IMR-90 (cell line): ENCODE measurements around the gene JAKMIP1. TPM values are rescaled to one million over a fixed set of nuclear protein-coding genes. Genes with fewer than 3 reads are reported as not detected.

Source experiments
- ATAC-seq: fragments of 200-7000 bp; cut with Tn5 transposase; 2 replicates; pipeline ENCODE4 v1.9.1; 2020; ENCODE audit warnings: low read depth, mild to moderate bottlenecking, moderate library complexity
- BruUV-seq: library from RNA; stranded (reverse); fragments of 400-500 nt; replicated peaks from 2 replicates; lab custom pipeline; 2021; lab: Mats Ljungman, UMichigan
- CTCF ChIA-PET: fragments of 300-600 bp; formaldehyde crosslinking; extraction: SDS; loops from one replicate; lab custom pipeline; 2021; ENCODE audit warnings: antibody characterized with exemption; lab: Yijun Ruan, JAX
- POLR2A ChIA-PET: fragments of 300-600 bp; sonication (Branson Sonifier 250); formaldehyde crosslinking; loops from one replicate; lab custom pipeline; 2022; ENCODE audit warnings: antibody characterized with exemption; ENCODE audit not compliant: unreplicated experiment; lab: Charles Lee
- DNase-seq: peaks from one replicate; pipeline ENCODE4 v3.0.0; 2013
- H2AFZ ChIP-seq: replicated peaks from 2 replicates; pipeline ENCODE3; 2013; ENCODE audit warnings: low read length, mild to moderate bottlenecking; ENCODE audit not compliant: poor library complexity
- H2AK5ac ChIP-seq: 2 replicates; pipeline ENCODE4 v1.6.1; 2013; ENCODE audit warnings: low read depth, low read length, inconsistent platforms
- H2AK9ac ChIP-seq: replicated peaks from 2 replicates; pipeline ENCODE3; 2013; ENCODE audit warnings: mild to moderate bottlenecking, low read depth, low read length, moderate library complexity; ENCODE audit not compliant: poor library complexity
- H2BK120ac ChIP-seq: 2 replicates; pipeline ENCODE4 v1.6.1; 2013; ENCODE audit warnings: low read depth, low read length, inconsistent platforms
- H2BK15ac ChIP-seq: 3 replicates; pipeline ENCODE4 v1.6.1; 2013; ENCODE audit warnings: low read depth, low read length, inconsistent platforms
- H2BK20ac ChIP-seq: 2 replicates; pipeline ENCODE4 v1.6.1; 2013; ENCODE audit warnings: low read depth, mild to moderate bottlenecking, inconsistent platforms, low read length, moderate library complexity
- H2BK5ac ChIP-seq: 2 replicates; pipeline ENCODE4 v1.6.1; 2013; ENCODE audit warnings: mild to moderate bottlenecking, low read depth, low read length, inconsistent platforms; ENCODE audit not compliant: poor library complexity, severe bottlenecking
- H3K14ac ChIP-seq: replicated peaks from 2 replicates; pipeline ENCODE4 v1.6.1; 2013; ENCODE audit warnings: low read depth, low read length, inconsistent platforms
- H3K18ac ChIP-seq: 2 replicates; pipeline ENCODE4 v1.6.1; 2013; ENCODE audit warnings: low read depth, low read length, control low read depth
- H3K23ac ChIP-seq: 2 replicates; pipeline ENCODE4 v1.6.1; 2013; ENCODE audit warnings: low read depth, low read length, inconsistent platforms
- H3K27ac ChIP-seq: 2 replicates; pipeline ENCODE4 v1.5.1; 2013; ENCODE audit warnings: mild to moderate bottlenecking, control low read depth, low read length; ENCODE audit not compliant: insufficient read depth
- H3K27me3 ChIP-seq: 2 replicates; pipeline ENCODE4 v1.6.1; 2013; ENCODE audit warnings: low read length; ENCODE audit not compliant: control insufficient read depth, insufficient read depth
- H3K36me3 ChIP-seq: 2 replicates; pipeline ENCODE4 v1.6.1; 2013; ENCODE audit warnings: low read length, mixed read lengths; ENCODE audit not compliant: control insufficient read depth, insufficient read depth
- H3K4ac ChIP-seq: 2 replicates; pipeline ENCODE4 v1.6.1; 2013; ENCODE audit warnings: low read depth, low read length, inconsistent platforms
- H3K4me1 ChIP-seq: 2 replicates; pipeline ENCODE4 v1.6.1; 2013; ENCODE audit warnings: low read length, mixed read lengths; ENCODE audit not compliant: control insufficient read depth, insufficient read depth
- H3K4me2 ChIP-seq: 2 replicates; pipeline ENCODE4 v1.6.1; 2013; ENCODE audit warnings: low read depth, mild to moderate bottlenecking, control low read depth, low read length, moderate library complexity
- H3K4me3 ChIP-seq: 2 replicates; pipeline ENCODE4 v1.5.1; 2013; ENCODE audit warnings: low read depth, mild to moderate bottlenecking, control low read depth, low read length, moderate library complexity; ENCODE audit not compliant: insufficient read depth
- H3K56ac ChIP-seq: 2 replicates; pipeline ENCODE4 v1.6.1; 2013; ENCODE audit warnings: low read length, inconsistent platforms; ENCODE audit not compliant: insufficient read depth; ENCODE audit errors: extremely low read depth
- H3K79me1 ChIP-seq, 2 experiments: 2 replicates each; pipeline ENCODE4 v1.6.1; 2013; ENCODE audit warnings: low read length in 2 of 2, inconsistent platforms in 1 of 2, low read depth in 1 of 2
- H3K9ac ChIP-seq: 2 replicates; pipeline ENCODE4 v1.6.1; 2013; ENCODE audit warnings: low read depth, low read length, control low read depth
- H3K9me1 ChIP-seq: 2 replicates; pipeline ENCODE4 v1.6.1; 2013; ENCODE audit warnings: low read length, inconsistent platforms; ENCODE audit not compliant: insufficient read depth
- H3K9me3 ChIP-seq: 2 replicates; pipeline ENCODE4 v1.6.1; 2013; ENCODE audit warnings: low read length; ENCODE audit not compliant: control insufficient read depth, insufficient read depth
- H4K20me1 ChIP-seq: 2 replicates; pipeline ENCODE4 v1.6.1; 2013; ENCODE audit warnings: low read length, inconsistent platforms; ENCODE audit not compliant: insufficient read depth
- H4K5ac ChIP-seq: 2 replicates; pipeline ENCODE4 v1.6.1; 2013; ENCODE audit warnings: mild to moderate bottlenecking, low read depth, low read length, control low read depth
- H4K8ac ChIP-seq, 2 experiments: 2 replicates each; pipeline ENCODE4 v1.6.1; 2013; ENCODE audit warnings: low read depth in 2 of 2, low read length in 2 of 2, control low read depth in 1 of 2, inconsistent platforms in 1 of 2
- H4K91ac ChIP-seq: 2 replicates; pipeline ENCODE4 v1.6.1; 2013; ENCODE audit warnings: low read depth, low read length, inconsistent platforms; ENCODE audit not compliant: insufficient read depth
- BHLHE40 ChIP-seq: fragments of 150-350 bp; IDR thresholded peaks from 2 replicates; pipeline ENCODE4 v1.6.1; 2016; ENCODE audit warnings: mild to moderate bottlenecking, low read depth, low read length
- CEBPB ChIP-seq: IDR thresholded peaks from 2 replicates; pipeline ENCODE4 v1.6.1; 2012; ENCODE audit warnings: low read depth, low read length, improper control_type of control experiment
- CHD1 ChIP-seq: IDR thresholded peaks from 2 replicates; pipeline ENCODE4 v1.6.1; 2012; ENCODE audit warnings: low read depth, low read length, improper control_type of control experiment
- CTCF ChIP-seq: conservative IDR thresholded peaks from 2 replicates; pipeline ENCODE4 v1.5.1; 2012; ENCODE audit warnings: mild to moderate bottlenecking, low read depth, low read length, improper control_type of control experiment
- ELK1 ChIP-seq: fragments of 150-350 bp; IDR thresholded peaks from 2 replicates; pipeline ENCODE4 v1.6.1; 2016; ENCODE audit warnings: low read depth, mild to moderate bottlenecking, low read length, moderate library complexity, borderline replicate concordance
- FOS ChIP-seq: fragments of 150-350 bp; IDR thresholded peaks from 2 replicates; pipeline ENCODE4 v1.6.1; 2016; ENCODE audit warnings: low read depth, low read length
- MAFK ChIP-seq: IDR thresholded peaks from 2 replicates; pipeline ENCODE4 v1.6.1; 2012; ENCODE audit warnings: low read depth, low read length, improper control_type of control experiment
- MAZ ChIP-seq: IDR thresholded peaks from 2 replicates; pipeline ENCODE4 v1.6.1; 2012; ENCODE audit warnings: low read depth, mild to moderate bottlenecking, low read length, improper control_type of control experiment, moderate library complexity, borderline replicate concordance
- MXI1 ChIP-seq: IDR thresholded peaks from 2 replicates; pipeline ENCODE4 v1.6.1; 2012; ENCODE audit warnings: low read depth, mild to moderate bottlenecking, low read length, moderate library complexity, borderline replicate concordance
- NFE2L2 ChIP-seq: fragments of 150-350 bp; IDR thresholded peaks from 2 replicates; pipeline ENCODE4 v1.6.1; 2016; ENCODE audit warnings: low read depth, mild to moderate bottlenecking, low read length
- POLR2A ChIP-seq: IDR thresholded peaks from 2 replicates; pipeline ENCODE4 v1.6.1; 2012; ENCODE audit warnings: mild to moderate bottlenecking, low read depth, low read length
- RAD21 ChIP-seq: IDR thresholded peaks from 2 replicates; pipeline ENCODE4 v1.6.1; 2012; ENCODE audit warnings: low read length, improper control_type of control experiment
- RCOR1 ChIP-seq: IDR thresholded peaks from 2 replicates; pipeline ENCODE4 v1.6.1; 2012; ENCODE audit warnings: mild to moderate bottlenecking, low read length, improper control_type of control experiment; ENCODE audit not compliant: insufficient replicate concordance
- RFX5 ChIP-seq: IDR thresholded peaks from 2 replicates; pipeline ENCODE4 v1.8.0; 2012; ENCODE audit warnings: low read depth, mild to moderate bottlenecking, low read length, moderate library complexity
- SMC3 ChIP-seq: fragments of 150-350 bp; IDR thresholded peaks from 2 replicates; pipeline ENCODE4 v1.6.1; 2016; ENCODE audit warnings: low read depth, mild to moderate bottlenecking, antibody characterized with exemption, low read length, moderate library complexity
- USF2 ChIP-seq: fragments of 150-350 bp; IDR thresholded peaks from 2 replicates; pipeline ENCODE4 v1.6.1; 2017; ENCODE audit warnings: mild to moderate bottlenecking, antibody characterized with exemption, low read length, low read depth
- WGBS, 2 experiments: methylation state at CpG; one replicate each; pipeline versions ENCODE4 v1.1.5 to v1.1.7; 2013; ENCODE audit warnings: missing lambda C conversion rate in 2 of 2; ENCODE audit not compliant: insufficient read length in 1 of 2; ENCODE audit errors: extremely low coverage in 2 of 2; 5-methylcytosine and 5-hydroxymethylcytosine counted together
- dilution Hi-C: fragments of 300-500 bp; cut with HindIII; formaldehyde crosslinking; loops from one replicate; pipeline ENCODE4 v1.14.3; 2018; ENCODE audit warnings: low sequenced_read_pairs; ENCODE audit not compliant: unreplicated experiment
- in situ Hi-C: fragments of 300-500 bp; cut with MboI; formaldehyde crosslinking; loops from 3 replicates; pipeline ENCODE4 v1.14.3; 2019; ENCODE audit warnings: low sequenced_read_pairs, inconsistent platforms, mixed read lengths
- intact Hi-C: fragments of 100-400 bp; cut with micrococcal nuclease; formaldehyde crosslinking; loops from 2 replicates; pipeline ENCODE4 v1.10.0; 2022
- polyA plus RNA-seq, 3 experiments: library from polyadenylated mRNA; depleted of rRNA; stranded (reverse); fragments of >200 nt; gene quantifications; 2 replicates each; pipeline ENCODE4 v1.2.3, GENCODE V29; 2012; ENCODE audit warnings: low replicate concordance in 1 of 3
- total RNA-seq: library from RNA; depleted of rRNA; stranded (reverse); fragments of >200 nt; gene quantifications from 2 replicates; pipeline ENCODE4 v1.2.3, GENCODE V29; 2012

Gene JAKMIP1
- total and polyA plus RNA-seq, 2 of the 4 experiments (the other 2 are of a cell fraction), result not detected

GRCh38 chr4:6009452-6009851 lies 190.9 kb downstream of the JAKMIP1 start:
- intact Hi-C loops, result no loop called here
- no TSS peak for BruUV-seq
- dilution Hi-C loops, result no loop called here

More at GRCh38 chr4:6009452-6009851, 190.9 kb downstream of the JAKMIP1 start:
- Histone ChIP-seq H3K9ac (no peak overlapping the region), H3K18ac (no peak overlapping the region), H3K23ac (no peak overlapping the region), H4K91ac (no peak overlapping the region), H2BK120ac (no peak overlapping the region), H3K14ac (no peak overlapping the region), H2BK5ac (no peak overlapping the region), H2AFZ (no peak overlapping the region), H4K20me1 (no peaks in the 10 kb centered on the region), H3K4me1 (no peaks in the 10 kb centered on the region), H3K79me1 (no peaks in the 10 kb centered on the region), H2BK15ac (no peak overlapping the region), H3K4ac (no peak overlapping the region), H4K8ac (no peak overlapping the region), H3K27me3 (no peaks in the 10 kb centered on the region), H3K4me2 (no peak overlapping the region), H2AK5ac (no peak overlapping the region), H4K5ac (no peak overlapping the region), H3K9me1 (no peaks in the 10 kb centered on the region), H3K27ac (no peak overlapping the region), H2BK20ac (no peak overlapping the region), H3K4me3 (no peak overlapping the region), H2AK9ac (no peak overlapping the region), H3K36me3 (no peaks in the 10 kb centered on the region), H3K56ac (no peak overlapping the region), H3K9me3 (0 out of 2 replicates have a peak, but pooled peaks cover 3% of the 10 kb centered on the region)
- DNase-seq, result no peak
- POLR2A ChIA-PET, result no interaction called here
- no peak for ATAC-seq
- in situ Hi-C loops, result no loop called here
- CTCF ChIA-PET, result interaction anchor here (1.1 kb wide), 1 partner anchor 11 kb away, joined by 5 read pairs; no protein-coding TSS in a partner anchor
- WGBS, 2 experiments, result 17% methylated on average over 1 of the region's 8 CpGs; no CpG with 5 or more reads in 1 of the 2 experiments
- no peak for TF ChIP-seq SMC3
- no peak for TF ChIP-seq NFE2L2
- no peak for TF ChIP-seq CTCF
- TF ChIP-seq MXI1, result no peak
- TF ChIP-seq BHLHE40, result no peak
- no peak for TF ChIP-seq MAFK
- TF ChIP-seq RAD21, result no peak
- TF ChIP-seq ELK1, result no peak
- TF ChIP-seq CHD1, result no peak
- no peak for TF ChIP-seq CEBPB
- TF ChIP-seq RCOR1, result no peak
- no peak for TF ChIP-seq MAZ
- TF ChIP-seq RFX5, result no peak
- TF ChIP-seq USF2, result no peak
- TF ChIP-seq FOS, result no peak
- TF ChIP-seq POLR2A, result no peak
